H1 (cell line): Measurements from ENCODE around the gene GPNMB. TPM values are rescaled to one million over a fixed set of nuclear protein-coding genes. Genes with fewer than 3 reads are reported as not detected.

ENCODE experiments used
- CTCF ChIA-PET: fragments of 300-600 bp; sonication (Branson Sonifier 250); formaldehyde crosslinking; loops from one replicate; lab custom pipeline; 2021; ENCODE audit not compliant: partially characterized antibody; lab: Charles Lee
- POLR2A ChIA-PET: fragments of 300-600 bp; sonication (Branson Sonifier 250); formaldehyde crosslinking; loops from one replicate; lab custom pipeline; 2021; ENCODE audit warnings: inconsistent platforms; ENCODE audit not compliant: partially characterized antibody; lab: Charles Lee
- DNase-seq, 2 experiments: peaks; one replicate each; pipeline versions ENCODE4 v3.0.0 to v3.0.0-alpha.2; 2010 to 2022; ENCODE audit warnings: low spot score in 2 of 2, low read depth in 1 of 2, mixed read lengths in 1 of 2
- FAIRE-seq: peaks from 2 replicates; lab custom pipeline; 2011; peaks lifted over from hg19 to GRCh38; lab: Jason Lieb, UNC
- H2AFZ ChIP-seq: 2 replicates; pipeline ENCODE4 v1.8.1; 2012; ENCODE audit warnings: low read length, inconsistent platforms
- H2AK5ac ChIP-seq: 2 replicates; pipeline ENCODE4 v1.6.1; 2013; ENCODE audit warnings: low read depth, low read length
- H2BK120ac ChIP-seq: replicated peaks from 2 replicates; pipeline ENCODE3; 2013; ENCODE audit warnings: low read depth, low read length, inconsistent platforms
- H2BK12ac ChIP-seq: 2 replicates; pipeline ENCODE4 v1.6.1; 2013; ENCODE audit warnings: low read depth, low read length
- H2BK15ac ChIP-seq: 2 replicates; pipeline ENCODE4 v1.6.1; 2013; ENCODE audit warnings: low read length
- H2BK20ac ChIP-seq: 2 replicates; pipeline ENCODE4 v1.6.1; 2013; ENCODE audit warnings: low read length
- H2BK5ac ChIP-seq: 2 replicates; pipeline ENCODE4 v1.6.1; 2013; ENCODE audit warnings: low read depth, low read length
- H3K14ac ChIP-seq: 2 replicates; pipeline ENCODE4 v1.6.1; 2013; ENCODE audit warnings: inconsistent platforms; ENCODE audit not compliant: insufficient read length
- H3K18ac ChIP-seq: 2 replicates; pipeline ENCODE4 v1.6.1; 2013; ENCODE audit warnings: low read length; ENCODE audit errors: extremely low read depth
- H3K23ac ChIP-seq: 2 replicates; pipeline ENCODE4 v1.6.1; 2013; ENCODE audit warnings: inconsistent platforms; ENCODE audit not compliant: insufficient read length
- H3K23me2 ChIP-seq: 2 replicates; pipeline ENCODE4 v1.6.1; 2013; ENCODE audit warnings: low read depth, low read length
- H3K27ac ChIP-seq: 2 replicates; pipeline ENCODE4 v1.6.1; 2011; ENCODE audit warnings: low read depth, low read length, inconsistent platforms
- H3K27me3 ChIP-seq, 4 experiments: replicated peaks in 1 of 4; 1 replicate in 1 of 4; 2 replicates in 3 of 4; pipeline versions ENCODE4 v1.6.1 to v1.8.1; 2011 to 2013; ENCODE audit warnings: low read length in 3 of 4, mild to moderate bottlenecking in 3 of 4, inconsistent platforms in 2 of 4, mixed read lengths in 2 of 4, moderate library complexity in 1 of 4; ENCODE audit not compliant: control insufficient read depth in 3 of 4, insufficient read depth in 3 of 4; ENCODE audit errors: extremely low read depth in 1 of 4
- H3K36me3 ChIP-seq, 4 experiments: 2 replicates each; pipeline versions ENCODE4 v1.6.1 to v1.8.1; 2011 to 2013; ENCODE audit warnings: mild to moderate bottlenecking in 4 of 4, low read length in 3 of 4, moderate library complexity in 2 of 4, control low read depth in 1 of 4, inconsistent platforms in 1 of 4; ENCODE audit not compliant: insufficient read depth in 4 of 4, control insufficient read depth in 2 of 4
- H3K4ac ChIP-seq: replicated peaks from 2 replicates; pipeline ENCODE3; 2013; ENCODE audit warnings: low read length, low read depth, mixed read lengths, inconsistent platforms; ENCODE audit not compliant: insufficient read length
- H3K4me1 ChIP-seq, 4 experiments: replicated peaks in 1 of 4; 1 replicate in 1 of 4; 2 replicates in 3 of 4; pipeline versions ENCODE4 v1.6.1 to v1.8.1; 2011 to 2013; ENCODE audit warnings: low read length in 3 of 4, inconsistent platforms in 2 of 4, mixed read lengths in 1 of 4; ENCODE audit not compliant: insufficient read depth in 4 of 4, control insufficient read depth in 3 of 4
- H3K4me2 ChIP-seq, 2 experiments: 2 replicates each; pipeline versions ENCODE4 v1.6.1 to v1.8.1; 2011 to 2013; ENCODE audit warnings: low read depth in 2 of 2, low read length in 2 of 2, control low read depth in 1 of 2, inconsistent platforms in 1 of 2, mild to moderate bottlenecking in 1 of 2; ENCODE audit not compliant: insufficient read depth in 1 of 2
- H3K4me3 ChIP-seq, 4 experiments: fragments of 200-600, 300-600 bp in 1 of 4; sonication (generic), shearing (Covaris generic), sonication (Bioruptor Twin) in 1 of 4; 2 replicates each; pipeline versions ENCODE4 v1.5.1 to v1.8.1; 2011 to 2016; ENCODE audit warnings: low read length in 4 of 4, low read depth in 3 of 4, control low read depth in 2 of 4, inconsistent platforms in 2 of 4, mild to moderate bottlenecking in 2 of 4, mixed read lengths in 1 of 4, moderate library complexity in 1 of 4; ENCODE audit not compliant: insufficient read depth in 2 of 4; ENCODE audit errors: extremely low read depth in 1 of 4
- H3K56ac ChIP-seq: replicated peaks from 2 replicates; pipeline ENCODE3; 2013; ENCODE audit warnings: low read depth, mild to moderate bottlenecking, mixed read lengths, low read length, inconsistent platforms; ENCODE audit not compliant: insufficient read length
- H3K79me1 ChIP-seq: 2 replicates; pipeline ENCODE4 v1.6.1; 2013; ENCODE audit warnings: low read depth, low read length, control low read depth
- H3K79me2 ChIP-seq, 2 experiments: 2 replicates each; pipeline versions ENCODE4 v1.6.1 to v1.8.1; 2012 to 2013; ENCODE audit warnings: low read length in 2 of 2, mild to moderate bottlenecking in 2 of 2, inconsistent platforms in 1 of 2; ENCODE audit not compliant: insufficient read depth in 2 of 2, control insufficient read depth in 1 of 2
- H3K9ac ChIP-seq, 4 experiments: replicated peaks in 1 of 4; 1 replicate in 1 of 4; 2 replicates in 3 of 4; pipeline versions ENCODE4 v1.6.1 to v1.8.1; 2011 to 2013; ENCODE audit warnings: low read depth in 3 of 4, low read length in 3 of 4, control low read depth in 2 of 4, mild to moderate bottlenecking in 2 of 4, moderate library complexity in 2 of 4, inconsistent platforms in 1 of 4; ENCODE audit errors: extremely low read depth in 1 of 4
- H3K9me3 ChIP-seq, 2 experiments: 2 replicates each; pipeline versions ENCODE4 v1.6.1 to v1.8.1; 2012 to 2013; ENCODE audit warnings: mild to moderate bottlenecking in 2 of 2, moderate library complexity in 2 of 2, control low read depth in 1 of 2, inconsistent platforms in 1 of 2, low read depth in 1 of 2, low read length in 1 of 2, mixed read lengths in 1 of 2; ENCODE audit not compliant: insufficient read depth in 2 of 2
- H4K20me1 ChIP-seq, 2 experiments: replicated peaks in 1 of 2; 2 replicates each; pipeline versions ENCODE3 to v1.8.1; 2011 to 2013; ENCODE audit warnings: inconsistent platforms in 2 of 2, low read length in 2 of 2, mild to moderate bottlenecking in 1 of 2; ENCODE audit not compliant: insufficient read depth in 2 of 2, control insufficient read depth in 1 of 2
- H4K5ac ChIP-seq: 2 replicates; pipeline ENCODE4 v1.6.1; 2013; ENCODE audit warnings: low read length, low read depth, mixed read lengths, inconsistent platforms; ENCODE audit not compliant: insufficient read length
- H4K8ac ChIP-seq: 2 replicates; pipeline ENCODE4 v1.8.0; 2013; ENCODE audit warnings: mild to moderate bottlenecking, moderate library complexity, low read length, inconsistent platforms; ENCODE audit not compliant: insufficient read depth; ENCODE audit errors: extremely low read depth
- H4K91ac ChIP-seq: replicated peaks from 2 replicates; pipeline ENCODE3; 2013; ENCODE audit warnings: low read length, mixed read lengths, inconsistent platforms; ENCODE audit not compliant: insufficient read length
- BCL11A ChIP-seq, 2 experiments: IDR thresholded peaks; one replicate each; pipeline ENCODE4 v1.6.1; 2011; ENCODE audit warnings: low read depth in 2 of 2, low read length in 2 of 2, mild to moderate bottlenecking in 2 of 2
- POLR2A ChIP-seq, 2 experiments: IDR thresholded peaks; 1 replicate in 1 of 2; 2 replicates in 1 of 2; pipeline ENCODE4 v1.6.1; 2011; ENCODE audit warnings: low read depth in 2 of 2, low read length in 2 of 2, mild to moderate bottlenecking in 2 of 2; ENCODE audit errors: control extremely low read depth in 1 of 2
- RFX5 ChIP-seq: IDR thresholded peaks from 2 replicates; pipeline ENCODE4 v1.6.1; 2011; ENCODE audit warnings: low read depth, low read length, improper control_type of control experiment, borderline replicate concordance
- WGBS, 2 experiments: shearing (Covaris generic) in 1 of 2; methylation state at CpG; one replicate each; pipeline versions ENCODE4 v1.1.6 to v1.1.7; 2013 to 2015; ENCODE audit warnings: low lambda C conversion rate in 2 of 2, mixed read lengths in 2 of 2, inconsistent platforms in 1 of 2, low coverage in 1 of 2, missing lambda C conversion rate in 1 of 2; ENCODE audit not compliant: insufficient replicate concordance in 2 of 2, insufficient coverage in 1 of 2, insufficient read length in 1 of 2; ENCODE audit errors: extremely low coverage in 1 of 2, missing lambda C conversion rate in 1 of 2; 5-methylcytosine and 5-hydroxymethylcytosine counted together
- polyA plus RNA-seq, 7 experiments: library from polyadenylated mRNA; depleted of rRNA in 3 of 7; stranded (reverse) in 5 of 7; unstranded in 2 of 7; fragments of >200 nt in 5 of 7; fragments of 200-250 nt in 2 of 7; gene quantifications; 1 replicate in 5 of 7; 2 replicates in 1 of 7; 4 replicates in 1 of 7; pipeline versions ENCODE4 v1.2.1 to v1.2.3, GENCODE V29; 2011 to 2013; ENCODE audit warnings: missing spikeins in 2 of 7, mixed read lengths in 2 of 7
- total RNA-seq: library from RNA; stranded (reverse); fragmentation: NEBNext Ultra II Directional; extraction: Animal tissue kit (Norgen Biotek cat#: 25700); gene quantifications from 2 replicates; pipeline ENCODE4 v1.2.1, GENCODE V29; 2021
- TF ChIP-seq, protein P1 (sequence below): IDR thresholded peaks from 2 replicates; pipeline ENCODE4 v1.6.1; 2011; ENCODE audit warnings: low read depth, mild to moderate bottlenecking, low read length; ENCODE audit not compliant: insufficient read depth

The GPNMB gene
- total and polyA plus RNA-seq, 2 of the 8 experiments (the other 6 are each of a cell fraction or from before 2014, with no cell fraction given): 1.1 to 1.4 TPM

DNA sequence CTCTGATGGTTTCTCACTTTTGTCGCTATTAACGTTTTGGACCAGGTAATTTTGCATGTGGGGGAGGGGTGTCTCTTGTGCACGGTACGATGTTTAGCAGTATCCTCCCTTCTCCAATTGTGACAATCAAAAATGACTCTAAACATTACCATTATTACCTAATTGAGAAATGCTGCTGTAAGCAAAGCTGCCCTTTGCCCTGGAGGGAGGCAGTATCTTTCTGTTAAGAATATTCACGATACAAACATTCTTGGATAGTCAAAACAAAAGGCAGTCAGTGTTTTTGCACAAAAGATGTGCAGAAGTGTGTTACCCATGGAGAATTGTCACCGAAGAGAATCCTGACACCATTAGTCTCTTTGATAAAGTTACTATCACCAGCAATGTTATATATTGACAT, 62.2 kb downstream of the GPNMB start:
- Histone ChIP-seq H4K91ac (no peak overlapping the region), H4K20me1 (peaks cover 2 to 3% of the 10 kb centered on the region in 2 experiments), H3K4ac (no peak overlapping the region), H2BK12ac (no peak overlapping the region), H2BK20ac (no peak overlapping the region), H3K23ac (no peak overlapping the region), H3K18ac (no peak overlapping the region), H3K4me3 (no peak overlapping the region), H3K36me3 (peaks cover 9 to 75% (median 44%) of the 10 kb centered on the region in 4 experiments), H3K9me3 (no peaks in the 10 kb centered on the region), H3K79me1 (no peaks in the 10 kb centered on the region; the same call in 1 of the 2 replicates), H3K4me2 (no peak overlapping the region), H2BK15ac (no peak overlapping the region), H3K27ac (no peak overlapping the region), H3K79me2 (peaks cover 0 to 37% of the 10 kb centered on the region in 2 experiments; a peak in 2 of 4 replicates), H3K56ac (no peak overlapping the region), H4K8ac (no peak overlapping the region), H3K27me3 (no peaks in the 10 kb centered on the region), H2BK5ac (no peak overlapping the region), H3K23me2 (no peaks in the 10 kb centered on the region), H2AK5ac (no peak overlapping the region), H2AFZ (no peak overlapping the region), H4K5ac (no peak overlapping the region)
- POLR2A ChIA-PET: interaction anchor here (0.7 to 1.8 kb wide), 3 partner anchors 9 to 36 kb away, joined by 3 to 9 read pairs (median 5); partner anchors contain the start of gene MALSU1
- DNase-seq: no peak
- 89% methylated on average over 6 of the region's 6 CpGs; no CpG with 5 or more reads in 1 of the 2 experiments for WGBS, 2 experiments
- no peak for FAIRE-seq
- TF ChIP-seq RFX5 (no peak), POLR2A (IDR thresholded peaks at IDR 0.05; ENCODE audit: control extremely low read depth in 1 of 2, low read depth in 2 of 2, low read length in 2 of 2) (peak in 1 of 2 experiments; percentile 31; a peak in 1 of 3 replicates), BCL11A (IDR thresholded peaks at IDR 0.05; ENCODE audit: low read depth in 2 of 2, low read length in 2 of 2) (no peak)
- TF ChIP-seq, protein P1, sequence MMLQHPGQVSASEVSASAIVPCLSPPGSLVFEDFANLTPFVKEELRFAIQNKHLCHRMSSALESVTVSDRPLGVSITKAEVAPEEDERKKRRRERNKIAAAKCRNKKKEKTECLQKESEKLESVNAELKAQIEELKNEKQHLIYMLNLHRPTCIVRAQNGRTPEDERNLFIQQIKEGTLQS: no peak
- TF ChIP-seq, all 59 proteins: peak for 1
- Histone ChIP-seq H3K9ac (no peak overlapping the region), H3K4me1 (no peaks in the 10 kb centered on the region), H3K14ac (no peak overlapping the region), H2BK120ac (no peak overlapping the region)
- CTCF ChIA-PET: interaction anchor here (0.9 to 2.0 kb wide), 2 partner anchors 31 to 32 kb away, joined by 4 to 8 read pairs; no protein-coding TSS in a partner anchor
